Peyer's patch (tissue), 4 donors: ENCODE data around the gene NPC1. TPM values are rescaled to one million over a fixed set of nuclear protein-coding genes. Genes with fewer than 3 reads are reported as not detected.

Experiments used
- DNase-seq, 3 donors: peaks; one replicate each; pipeline ENCODE4 v3.0.0-alpha.2; 2017 to 2019
- H3K27ac ChIP-seq, 4 donors: fragments of 200-600 bp; sonication (generic); one replicate each; pipeline ENCODE4 v1.5.1; 2016 to 2019
- H3K27me3 ChIP-seq, 2 donors: fragments of 200-600 bp; sonication (generic); one replicate each; pipeline ENCODE4 v1.5.1; 2019
- H3K36me3 ChIP-seq, 3 donors: fragments of 200-600 bp; sonication (generic); one replicate each; pipeline ENCODE4 v1.5.1; 2016 to 2019
- H3K4me1 ChIP-seq, 4 donors: fragments of 200-600 bp; sonication (generic); one replicate each; pipeline ENCODE4 v1.5.1; 2016 to 2019
- H3K4me3 ChIP-seq, 4 donors: fragments of 200-600 bp; sonication (generic); 1 replicate in 3 of 4; 2 replicates in 1 of 4; pipeline ENCODE4 v1.5.1; 2016 to 2019; ENCODE audit warnings: mild to moderate bottlenecking in 1 of 4
- H3K9me3 ChIP-seq, 4 donors: fragments of 200-600 bp; sonication (generic); one replicate each; pipeline ENCODE4 v1.5.1; 2016 to 2019; ENCODE audit warnings: mild to moderate bottlenecking in 1 of 4
- POLR2A ChIP-seq, 2 donors: fragments of 450-650 bp; IDR thresholded peaks; one replicate each; pipeline ENCODE4 v1.5.1; 2017; ENCODE audit warnings: antibody characterized with exemption in 2 of 2, mild to moderate bottlenecking in 2 of 2, moderate library complexity in 2 of 2
- total RNA-seq, 4 donors: library from RNA; depleted of rRNA; stranded (reverse); fragments of >200 nt; gene quantifications; one replicate each; pipeline ENCODE4 v1.1.0, GENCODE V29; 2016
- TF ChIP-seq, protein P1 (sequence below), 6 experiments: fragments of 450-650 bp in 4 of 6; fragments of 200-600 bp in 2 of 6; sonication (generic) in 1 of 6; IDR thresholded peaks; one replicate each; pipeline ENCODE4 v1.5.1; 2017 to 2019; ENCODE audit warnings: antibody characterized with exemption in 6 of 6, mild to moderate bottlenecking in 3 of 6, moderate library complexity in 1 of 6

NPC1 gene
- total RNA-seq, 4 donors from 2014 or later = 62.7 to 80.1 (median 71.3) TPM

DNA sequence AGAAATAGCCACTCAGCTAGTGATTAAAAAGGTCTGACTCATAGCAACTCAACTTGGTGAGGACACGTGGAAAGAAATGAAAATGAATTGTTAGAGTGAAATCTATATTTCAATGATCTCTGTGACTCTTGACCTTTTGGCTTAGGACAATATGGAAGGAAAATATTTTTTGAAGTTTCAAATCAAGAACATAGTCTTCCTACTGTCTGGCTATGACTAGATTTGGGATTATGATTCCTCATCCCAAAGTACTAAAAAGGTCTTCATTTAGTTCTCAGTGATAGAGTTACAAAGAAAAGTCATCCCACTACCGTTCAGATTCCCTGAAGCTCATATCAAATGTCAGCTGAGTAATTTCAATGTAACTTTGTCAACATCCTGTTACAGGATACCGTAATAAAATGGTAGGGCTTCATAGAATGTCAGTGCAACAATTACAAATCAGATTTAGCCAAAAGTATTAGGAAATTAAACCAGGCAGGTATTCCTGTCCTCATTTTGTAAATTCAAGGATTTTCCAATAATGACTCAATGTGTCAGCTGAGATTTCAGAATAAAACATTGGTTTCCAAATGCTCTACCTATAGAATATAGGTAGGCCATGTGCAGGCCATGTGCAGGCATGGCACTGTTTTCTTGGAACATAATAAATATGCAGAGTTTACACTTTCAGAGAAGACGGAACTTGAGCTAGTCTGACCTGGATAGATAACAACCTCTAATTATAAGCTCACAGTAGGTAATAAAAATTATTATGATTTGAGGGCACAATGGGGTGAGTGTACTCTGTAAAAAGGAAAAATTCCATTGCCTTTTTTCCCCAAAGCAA is 40.4 kb upstream of the NPC1 start:
- TF ChIP-seq POLR2A (IDR thresholded peaks at IDR 0.05) = no peak
- TF ChIP-seq, protein P1, sequence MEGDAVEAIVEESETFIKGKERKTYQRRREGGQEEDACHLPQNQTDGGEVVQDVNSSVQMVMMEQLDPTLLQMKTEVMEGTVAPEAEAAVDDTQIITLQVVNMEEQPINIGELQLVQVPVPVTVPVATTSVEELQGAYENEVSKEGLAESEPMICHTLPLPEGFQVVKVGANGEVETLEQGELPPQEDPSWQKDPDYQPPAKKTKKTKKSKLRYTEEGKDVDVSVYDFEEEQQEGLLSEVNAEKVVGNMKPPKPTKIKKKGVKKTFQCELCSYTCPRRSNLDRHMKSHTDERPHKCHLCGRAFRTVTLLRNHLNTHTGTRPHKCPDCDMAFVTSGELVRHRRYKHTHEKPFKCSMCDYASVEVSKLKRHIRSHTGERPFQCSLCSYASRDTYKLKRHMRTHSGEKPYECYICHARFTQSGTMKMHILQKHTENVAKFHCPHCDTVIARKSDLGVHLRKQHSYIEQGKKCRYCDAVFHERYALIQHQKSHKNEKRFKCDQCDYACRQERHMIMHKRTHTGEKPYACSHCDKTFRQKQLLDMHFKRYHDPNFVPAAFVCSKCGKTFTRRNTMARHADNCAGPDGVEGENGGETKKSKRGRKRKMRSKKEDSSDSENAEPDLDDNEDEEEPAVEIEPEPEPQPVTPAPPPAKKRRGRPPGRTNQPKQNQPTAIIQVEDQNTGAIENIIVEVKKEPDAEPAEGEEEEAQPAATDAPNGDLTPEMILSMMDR (IDR thresholded peaks at IDR 0.05) = no peak
- DNase-seq = no peak
- Histone ChIP-seq H3K4me3 (no peak overlapping the region), H3K4me1 (peaks cover 0 to 34% (median 0%) of the 10 kb centered on the region in 4 donors), H3K9me3 (no peaks in the 10 kb centered on the region), H3K36me3 (no peaks in the 10 kb centered on the region), H3K27ac (peak overlapping the region in 2 of 4 donors; percentile 41 to 71), H3K27me3 (no peaks in the 10 kb centered on the region)

DNA sequence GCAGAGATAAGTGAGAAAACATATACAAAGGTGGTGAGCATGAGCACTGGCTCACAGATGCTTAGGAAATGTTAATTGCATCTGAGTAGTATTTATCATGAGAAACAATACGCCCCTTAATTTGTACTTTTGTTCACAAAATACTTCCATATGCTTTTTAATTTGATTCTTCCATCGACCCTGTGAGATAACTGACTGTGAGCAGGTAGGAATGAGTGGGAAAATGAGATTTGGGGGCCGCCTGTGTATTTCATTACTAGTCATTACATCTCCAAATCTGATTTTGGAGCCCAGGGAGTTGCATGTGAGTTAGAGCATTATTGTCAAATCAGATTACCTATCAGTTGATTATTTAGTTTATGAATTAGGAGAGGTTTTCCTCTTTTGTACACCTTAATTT is 36.7 kb upstream of the NPC1 start:
- Histone ChIP-seq H3K4me1 (peaks cover 0 to 44% (median 2%) of the 10 kb centered on the region in 4 donors), H3K27me3 (no peaks in the 10 kb centered on the region)
- no peak for DNase-seq

DNA sequence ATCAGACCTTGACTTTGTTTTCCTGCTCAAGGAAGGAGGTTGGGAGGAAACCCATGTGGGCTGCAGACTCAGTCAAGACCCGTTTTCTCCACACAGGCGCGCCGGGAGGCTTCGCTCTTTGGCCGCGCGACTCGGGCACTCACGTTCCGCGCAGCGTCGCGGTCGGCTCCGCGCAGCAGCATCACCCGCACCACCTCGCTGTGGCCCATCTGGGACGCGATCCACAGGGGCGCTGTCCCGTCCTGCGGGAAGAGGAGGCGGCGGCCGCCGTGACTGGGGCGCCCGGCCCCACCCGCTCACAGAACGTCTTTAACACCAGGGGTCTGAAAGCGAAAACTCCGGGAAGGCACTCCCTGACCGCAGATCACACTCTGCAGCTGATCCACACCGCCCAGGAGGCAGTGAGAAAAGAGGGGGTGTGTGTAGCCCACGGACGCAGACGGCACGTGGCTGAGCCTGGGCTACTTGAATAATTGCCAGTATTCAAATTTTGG is 33.1 kb upstream of the NPC1 start:
- Histone ChIP-seq H3K27ac (peak overlapping the region in 2 of 4 donors; percentile 31 to 69), H3K4me3 (peak overlapping the region; percentile 26 to 60 (median 46))
- DNase-seq = peak in 1 of 3 donors; percentile 69

More for the DNA sequence above, 36.7 kb upstream of the NPC1 start:
- Histone ChIP-seq H3K9me3 (no peaks in the 10 kb centered on the region), H3K36me3 (no peaks in the 10 kb centered on the region), H3K27ac (no peak overlapping the region), H3K4me3 (no peak overlapping the region)
- TF ChIP-seq POLR2A (IDR thresholded peaks at IDR 0.05) = no peak
- TF ChIP-seq, protein P1 (IDR thresholded peaks at IDR 0.05) = no peak

DNA sequence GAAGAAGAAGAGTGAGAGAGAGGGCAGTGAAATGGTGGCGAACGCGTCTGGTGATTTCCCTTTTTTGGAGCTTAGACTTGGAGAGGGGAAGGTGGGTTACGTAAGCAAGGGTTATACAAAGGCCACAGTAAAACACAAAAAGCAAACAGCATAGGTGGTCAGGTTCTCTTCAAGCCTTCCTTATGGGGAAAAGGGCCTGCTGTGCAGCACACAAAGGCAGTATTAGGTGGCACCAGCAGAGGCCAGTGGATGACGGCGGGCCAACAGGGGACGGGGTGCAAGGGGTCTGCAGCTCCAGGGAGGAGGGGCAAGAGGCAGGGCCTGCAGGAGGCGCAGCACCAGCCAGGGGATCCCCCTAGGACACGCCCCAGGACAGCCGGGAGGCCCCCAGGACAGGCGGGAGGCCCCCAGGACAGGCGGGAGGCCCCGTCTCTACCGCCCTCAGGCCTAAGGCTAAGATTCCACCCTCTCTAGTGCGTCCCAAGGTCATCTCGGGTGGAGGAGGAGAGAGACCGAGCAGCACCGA is 32.6 kb upstream of the NPC1 start:
- TF ChIP-seq POLR2A (IDR thresholded peaks at IDR 0.05) = no peak
- TF ChIP-seq, protein P1 (IDR thresholded peaks at IDR 0.05) = peak in 1 of 6 experiments; percentile 4
- H3K4me3 ChIP-seq = peak overlapping the region; percentile 26 to 60 (median 46)
- H3K36me3 ChIP-seq = no peaks in the 10 kb centered on the region
- no peaks in the 10 kb centered on the region for H3K27me3 ChIP-seq
- H3K27ac ChIP-seq = peak overlapping the region in 3 of 4 donors; percentile 14 to 69 (median 31)
- no peaks in the 10 kb centered on the region for H3K9me3 ChIP-seq
- peak in 1 of 3 donors; percentile 54 for DNase-seq
- H3K4me1 ChIP-seq = peaks cover 0 to 26% (median 2%) of the 10 kb centered on the region in 4 donors

More for the DNA sequence above, 33.1 kb upstream of the NPC1 start:
- no peak for TF ChIP-seq POLR2A (IDR thresholded peaks at IDR 0.05)
- TF ChIP-seq, protein P1 (IDR thresholded peaks at IDR 0.05) = peak in 3 of 6 experiments; percentile 3 to 20 (median 19)
- H3K36me3 ChIP-seq = no peaks in the 10 kb centered on the region
- H3K4me1 ChIP-seq = peaks cover 0 to 26% (median 2%) of the 10 kb centered on the region in 4 donors
- H3K9me3 ChIP-seq = no peaks in the 10 kb centered on the region
- no peaks in the 10 kb centered on the region for H3K27me3 ChIP-seq

DNA sequence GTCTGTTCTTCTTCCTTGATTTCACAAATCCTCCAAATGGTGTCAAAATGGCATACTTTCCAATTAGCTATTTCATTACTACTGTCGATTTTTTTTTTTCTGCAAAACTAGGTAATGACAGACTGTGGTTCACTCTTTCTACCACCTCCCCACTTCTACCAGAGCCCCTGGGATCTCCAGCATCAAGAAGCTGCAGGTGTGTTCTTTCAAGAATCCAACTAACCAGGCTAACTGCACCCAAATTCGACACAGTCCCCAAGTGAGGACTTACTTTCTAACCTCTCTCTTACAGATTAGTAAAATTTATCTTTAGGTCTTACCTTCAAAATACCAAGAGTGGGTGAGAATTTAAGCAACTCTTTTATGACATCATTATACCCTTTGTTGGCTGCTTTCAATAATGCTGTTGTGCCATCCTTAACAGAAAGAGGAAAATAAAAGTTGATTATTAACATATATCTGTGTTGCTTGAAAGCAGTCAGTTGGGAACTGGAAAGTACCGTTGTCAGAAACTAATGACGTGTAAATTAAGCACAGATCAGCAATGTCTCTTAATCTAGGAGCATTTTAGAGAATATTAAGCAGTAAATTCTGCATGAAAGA is 31.2 kb upstream of the NPC1 start:
- DNase-seq = no peak
- H3K36me3 ChIP-seq = no peaks in the 10 kb centered on the region
- no peaks in the 10 kb centered on the region for H3K9me3 ChIP-seq
- H3K4me3 ChIP-seq = no peak overlapping the region
- TF ChIP-seq POLR2A (IDR thresholded peaks at IDR 0.05) = no peak
- TF ChIP-seq, protein P1 (IDR thresholded peaks at IDR 0.05) = no peak
- H3K27ac ChIP-seq = peak overlapping the region in 2 of 4 donors; percentile 5 to 69
- no peaks in the 10 kb centered on the region for H3K27me3 ChIP-seq
- peaks cover 0 to 26% (median 2%) of the 10 kb centered on the region in 4 donors for H3K4me1 ChIP-seq
